ENCODE measurements around the gene TMEM41B. TPM values are rescaled to one million over a fixed set of nuclear protein-coding genes. Genes with fewer than 3 reads are reported as not detected.

The TMEM41B gene, protein sequence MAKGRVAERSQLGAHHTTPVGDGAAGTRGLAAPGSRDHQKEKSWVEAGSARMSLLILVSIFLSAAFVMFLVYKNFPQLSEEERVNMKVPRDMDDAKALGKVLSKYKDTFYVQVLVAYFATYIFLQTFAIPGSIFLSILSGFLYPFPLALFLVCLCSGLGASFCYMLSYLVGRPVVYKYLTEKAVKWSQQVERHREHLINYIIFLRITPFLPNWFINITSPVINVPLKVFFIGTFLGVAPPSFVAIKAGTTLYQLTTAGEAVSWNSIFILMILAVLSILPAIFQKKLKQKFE
- 53.4 TPM for total RNA-seq

DNA sequence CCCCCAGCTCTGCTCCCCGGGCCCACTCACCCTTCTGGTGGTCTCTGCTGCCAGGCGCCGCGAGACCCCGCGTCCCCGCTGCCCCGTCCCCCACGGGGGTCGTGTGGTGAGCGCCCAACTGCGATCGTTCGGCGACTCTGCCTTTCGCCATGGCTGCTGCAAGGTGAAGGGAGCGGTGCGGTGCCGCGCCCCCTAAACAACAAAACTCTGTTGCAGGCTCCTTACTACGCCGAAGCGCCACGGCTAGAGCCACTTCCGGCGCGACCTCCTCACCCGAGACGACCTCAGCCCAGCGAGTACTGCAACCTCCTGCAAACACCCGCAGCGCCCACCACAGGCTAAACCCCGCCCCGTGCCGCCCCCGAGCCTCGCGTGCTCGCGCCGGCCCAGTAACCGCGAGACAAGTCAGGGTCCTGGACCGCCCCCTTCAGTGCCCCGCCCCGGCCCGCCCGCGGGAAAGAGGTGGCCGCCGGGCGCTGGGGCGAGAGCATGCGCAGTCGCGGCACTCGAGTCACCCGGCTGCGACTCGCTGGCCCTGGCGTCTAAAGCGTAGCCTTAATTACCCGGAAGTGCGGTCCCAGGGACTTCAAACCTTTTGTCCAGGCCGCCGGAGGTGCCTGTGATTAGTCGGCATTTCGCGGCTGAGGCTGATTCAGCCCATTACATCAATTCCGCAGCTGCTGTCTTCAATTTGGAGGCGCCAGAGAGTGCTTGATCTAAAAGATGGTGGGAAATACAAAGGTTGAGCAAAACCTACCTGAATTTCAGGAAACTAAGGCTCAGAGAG is at the start of gene TMEM41B:
Gene TMEM41B, minus strand, starts transcription at position 303 of the 787 bp plus-strand sequence. Its CDS starts 152 bp downstream, at position 151.

DNA sequence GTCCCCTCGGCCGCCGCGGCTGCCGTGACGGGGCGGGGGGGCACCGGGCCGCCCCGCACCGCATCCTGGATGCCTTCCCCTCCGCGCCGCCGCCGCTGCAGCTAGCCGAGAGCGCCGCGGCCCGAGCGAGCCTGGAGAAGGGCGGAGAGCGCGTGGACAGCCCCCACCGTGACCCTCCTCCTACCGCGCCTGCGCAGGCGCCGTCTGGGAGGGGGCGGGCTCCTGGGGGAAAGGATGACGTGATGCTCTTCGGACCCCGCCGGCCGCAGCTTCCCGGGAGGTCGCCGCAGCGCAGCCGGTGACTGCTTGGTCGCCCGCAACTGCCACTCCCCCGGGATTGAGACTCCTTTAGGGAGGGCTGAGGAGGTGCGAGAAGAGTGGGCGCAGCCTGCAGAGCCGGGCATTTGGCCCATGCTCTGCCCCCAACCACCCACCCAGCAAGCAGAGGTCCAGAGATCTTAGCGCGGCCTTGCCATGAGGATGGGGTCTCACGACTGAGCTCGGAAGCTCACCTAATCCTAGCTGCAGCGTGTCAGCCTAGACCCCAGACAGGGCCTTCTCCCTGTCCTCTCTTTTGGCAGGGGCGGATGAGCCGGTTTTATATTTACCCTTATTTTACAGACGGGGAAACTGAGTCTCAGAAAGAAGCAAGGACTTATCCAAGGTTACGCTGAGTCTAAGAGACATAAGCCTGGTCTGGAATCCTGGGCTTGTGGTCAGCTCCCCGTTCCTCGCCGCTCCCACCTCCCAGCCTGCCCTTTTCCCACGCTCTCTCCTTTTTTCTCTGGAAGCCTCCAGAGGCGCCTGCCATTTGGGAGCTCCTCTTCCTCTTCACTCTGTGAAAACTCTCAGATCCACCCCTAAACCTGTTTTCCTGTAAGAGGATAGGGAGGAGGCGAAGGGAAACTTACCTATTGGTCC is 48.9 kb downstream of the TMEM41B start, which contains the start of gene DENND5A:
Gene DENND5A, minus strand, starts transcription at position 140 of the 921 bp plus-strand sequence. CDS start 281 bp downstream, outside the sequence.

Small RNA genes within 50 kb of the gene (small RNA-seq; reads per million reads assigned to genes)
- not detected for gene RF00017 (ENCODE audit: low replicate concordance)

Other genes with a start within 250 kb of the TMEM41B start
- 13.6 TPM for gene SCUBE2, start 223.0 kb downstream of the TMEM41B start, total RNA-seq
- gene DENND5A, start 49.2 kb downstream of the TMEM41B start, total RNA-seq = 131 TPM
- 113 TPM for gene IPO7, start 70.1 kb upstream of the TMEM41B start, total RNA-seq
- gene ZNF143, start 146.4 kb upstream of the TMEM41B start, total RNA-seq = 30.1 TPM